Measurements from ENCODE around the gene TNS1.

TNS1 gene

DNA sequence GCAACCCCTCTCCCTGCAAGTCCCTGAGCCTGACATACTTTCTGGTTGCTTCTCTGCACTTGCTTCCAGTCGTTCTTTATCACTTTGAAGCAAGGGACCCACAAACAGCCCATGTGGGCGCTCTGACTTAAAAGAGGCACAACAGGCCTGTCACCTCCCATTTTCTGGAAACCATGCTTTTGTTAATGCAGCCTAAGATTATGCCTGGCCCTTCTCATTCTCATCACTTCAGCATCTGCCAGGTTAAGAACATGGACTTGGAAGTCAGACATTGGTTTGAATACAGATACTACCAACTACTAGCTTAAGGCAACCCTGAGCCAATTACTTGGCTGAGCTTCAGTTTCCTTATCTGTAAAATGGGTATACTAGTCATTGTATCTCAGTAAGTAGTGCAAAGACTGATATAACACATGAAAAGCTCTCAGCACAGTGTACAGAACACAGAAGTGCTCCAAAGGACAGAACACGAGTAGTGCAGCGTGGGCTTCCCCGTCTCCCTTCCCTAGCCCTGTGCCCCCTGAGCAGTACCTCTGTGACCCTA is 141.4 kb downstream of the TNS1 start:
- no peak for DNase-seq

GRCh38 chr2:217859926-217860325 is 142.9 kb downstream of the TNS1 start:
- no peak for DNase-seq

DNA sequence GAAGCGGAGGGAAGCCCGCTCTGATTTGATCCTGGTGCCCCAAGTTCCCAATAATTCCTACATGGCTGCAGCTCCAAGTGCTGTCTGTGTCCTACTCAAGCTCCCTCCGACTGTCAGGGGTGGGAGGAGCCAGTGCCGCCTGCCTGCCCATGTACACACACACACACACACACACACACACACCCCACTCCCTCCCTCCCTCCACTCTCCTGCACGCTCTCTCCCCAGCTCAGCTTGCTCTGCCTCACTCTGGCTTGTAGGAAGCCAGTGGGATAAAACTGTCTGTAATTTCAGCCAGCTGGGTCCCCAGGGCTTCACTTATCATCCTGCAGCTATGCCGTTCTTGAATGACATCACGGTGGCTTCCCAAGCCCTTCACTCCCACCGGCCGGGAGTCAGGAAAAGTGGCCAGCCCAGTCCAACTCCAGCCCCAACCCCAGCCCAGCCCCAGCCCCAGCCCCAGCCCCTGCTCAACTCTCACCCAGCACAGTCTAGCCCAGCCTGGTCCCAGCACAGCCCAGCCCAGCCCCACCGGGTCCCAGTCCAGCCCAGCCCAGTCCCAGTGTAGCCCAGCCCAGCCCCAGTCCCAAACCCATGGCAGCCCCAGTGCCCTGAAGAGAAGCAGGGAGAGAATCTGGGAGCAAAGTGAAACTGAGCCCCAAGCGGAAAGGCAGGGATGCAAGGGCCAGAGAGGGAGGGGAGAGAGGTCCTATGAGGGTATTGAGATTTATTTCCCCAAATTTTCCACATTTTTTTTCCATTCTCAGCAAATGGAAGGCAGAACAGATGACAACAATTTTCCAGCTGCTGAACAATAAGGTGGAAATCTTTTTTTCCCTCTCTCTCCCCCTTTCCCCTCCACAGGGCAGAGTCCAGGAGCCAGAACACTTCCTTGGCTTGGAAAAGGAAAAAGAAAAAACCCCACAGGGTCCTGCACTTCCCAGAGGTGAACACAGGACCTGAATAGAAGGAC is 144.0 kb downstream of the TNS1 start:
- DNase-seq, result no peak

DNA sequence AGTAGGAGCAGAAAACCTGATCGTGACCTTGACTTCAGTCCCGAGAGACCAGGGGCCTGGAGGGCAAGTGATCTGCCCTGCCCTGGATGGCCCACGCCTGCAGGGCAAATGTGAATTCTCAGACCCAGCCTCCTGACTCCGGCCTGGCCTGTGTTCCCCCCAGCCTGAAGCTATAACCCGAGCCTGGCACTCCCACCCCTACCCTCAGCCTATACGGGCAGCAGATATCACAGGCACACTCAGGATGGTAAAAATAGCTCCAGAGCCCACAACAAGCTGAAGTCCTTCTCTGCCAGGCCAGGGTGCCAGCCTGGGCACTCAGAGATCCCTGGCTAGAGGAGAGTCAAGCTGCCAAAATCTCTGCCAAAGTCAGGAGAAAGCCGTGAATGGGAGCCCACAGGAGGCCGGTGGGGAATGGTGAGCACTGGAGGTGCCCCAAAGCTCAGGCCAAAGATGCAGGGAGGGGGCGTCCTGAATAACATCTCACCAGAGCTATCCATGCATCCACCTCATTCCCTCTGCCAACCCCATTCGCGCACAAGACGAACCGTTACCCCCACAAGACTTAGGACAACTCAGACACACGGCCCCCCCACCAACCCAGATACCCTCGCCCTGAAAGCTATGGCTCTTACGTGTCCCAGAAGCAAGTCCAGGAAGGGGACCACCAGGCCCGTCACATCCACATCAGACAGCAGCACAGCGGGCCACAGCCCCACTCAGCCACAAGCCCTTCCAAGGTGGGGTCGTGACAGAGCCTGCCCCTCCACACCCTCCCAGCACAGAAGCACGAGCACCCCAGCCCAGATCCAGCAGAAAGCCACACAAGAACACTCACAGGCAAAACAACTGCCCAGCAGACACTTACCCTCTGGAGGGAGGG is 144.9 kb downstream of the TNS1 start:
- no peak for DNase-seq

DNA sequence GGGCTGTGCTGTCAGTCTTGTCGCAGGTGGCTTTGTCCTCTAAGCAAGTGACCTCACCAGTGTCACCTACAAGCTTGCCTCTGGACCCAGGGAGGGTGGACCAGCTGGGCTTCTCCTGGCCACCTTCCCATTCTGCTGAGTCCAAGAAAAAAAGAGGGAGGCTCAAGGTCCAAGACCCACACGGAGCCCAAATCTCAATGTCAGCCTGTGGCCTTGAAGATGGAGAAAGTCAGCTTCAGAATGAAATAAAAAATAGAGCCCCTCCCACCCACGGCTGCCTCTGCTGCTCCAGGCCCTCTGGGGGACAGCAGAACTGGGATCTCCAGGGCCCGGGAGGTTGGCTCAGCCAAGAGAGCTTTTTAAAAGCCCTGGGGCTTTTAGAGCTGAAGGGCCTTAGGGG is 145.9 kb downstream of the TNS1 start:
- DNase-seq, result no peak

GRCh38 chr2:217856159-217856558 is 146.6 kb downstream of the TNS1 start:
- DNase-seq, result no peak

DNA sequence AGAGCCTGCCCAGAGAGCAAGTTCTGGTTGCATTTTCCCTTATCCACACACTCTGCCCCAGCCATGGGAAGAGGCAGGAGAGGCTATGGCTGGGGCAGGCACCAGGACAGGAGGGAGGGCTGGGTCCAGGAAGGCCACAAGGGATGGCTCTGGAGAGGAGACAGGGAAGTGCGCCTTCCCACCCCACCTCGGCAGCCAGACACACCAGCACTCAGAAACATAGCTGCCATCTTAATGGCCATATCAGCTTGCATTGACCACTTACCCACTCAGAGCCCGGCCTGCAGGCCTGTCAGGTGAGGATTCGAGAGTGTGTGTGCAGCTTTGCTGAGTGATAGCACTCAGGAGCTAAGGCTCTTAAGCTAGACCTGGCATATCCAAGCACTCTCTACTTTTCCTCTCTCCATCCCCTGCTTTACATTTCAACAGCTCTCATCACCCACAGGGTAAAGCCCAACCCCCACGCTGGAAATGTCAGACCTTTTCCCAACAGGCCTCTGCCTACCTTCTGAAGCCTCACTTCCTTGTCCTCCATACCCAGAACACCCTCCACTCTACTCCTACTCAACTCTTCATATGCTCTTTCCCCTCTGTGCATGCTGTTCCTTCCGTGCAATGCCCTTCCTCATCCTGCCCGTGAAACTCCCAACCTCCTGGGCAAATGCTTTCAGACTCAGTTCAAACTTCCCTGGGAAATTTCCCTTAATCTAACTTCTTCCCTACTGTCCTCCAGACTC is 147.9 kb downstream of the TNS1 start:
- DNase-seq, result no peak

DNA sequence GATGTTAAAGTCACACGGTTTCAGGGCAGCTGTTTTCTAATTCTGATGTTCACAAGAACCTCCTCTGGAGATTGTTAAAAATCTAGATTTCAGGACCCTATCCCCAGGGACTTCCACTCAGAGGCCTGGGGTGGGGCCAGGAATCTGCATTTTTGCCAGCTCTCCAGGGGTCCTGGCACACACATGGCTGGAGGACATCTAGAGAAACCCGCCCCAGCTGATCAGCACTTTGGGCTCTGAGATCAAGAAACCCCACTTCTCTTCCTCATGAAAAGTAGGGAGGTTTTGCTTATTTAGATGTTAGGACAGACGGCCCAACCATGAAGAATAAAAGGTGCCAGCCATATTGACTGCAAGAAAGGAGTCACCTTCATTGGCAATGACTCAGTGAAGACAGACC is 148.8 kb downstream of the TNS1 start:
- no peak for DNase-seq

DNA sequence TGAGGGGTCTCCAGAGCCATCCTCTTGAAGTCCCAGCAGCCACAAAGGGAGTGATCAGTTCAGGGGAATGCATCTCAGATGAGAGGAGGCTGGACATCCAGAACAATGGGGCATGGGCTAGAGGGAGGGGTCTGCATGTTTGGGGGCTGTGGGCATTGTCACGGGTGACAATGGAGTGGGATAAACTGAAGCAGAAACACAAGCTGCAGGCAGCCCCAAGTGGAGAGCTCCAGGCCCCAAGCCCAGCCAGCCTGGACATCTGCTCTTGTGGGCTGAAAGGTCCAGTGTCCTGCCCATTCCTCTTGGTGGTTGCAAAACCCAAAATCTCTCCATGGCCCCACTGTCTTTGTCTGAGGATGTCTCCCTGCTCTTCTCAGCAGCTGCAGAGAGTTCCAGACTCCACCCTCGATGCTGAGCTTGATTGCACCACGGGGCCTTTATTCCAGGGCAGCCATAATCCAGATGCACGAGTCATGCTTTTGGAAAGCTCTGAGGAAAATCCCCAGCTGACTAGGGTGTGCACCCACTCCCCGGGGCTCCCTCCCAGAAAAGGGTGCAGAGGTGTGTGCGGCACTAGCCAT is 149.4 kb downstream of the TNS1 start:
- DNase-seq, result no peak

- no peak for DNase-seq
These were observed 150.1 kb downstream of the TNS1 start for GRCh38 chr2:217852555-217853211.

- DNase-seq, result no peak
These were observed 151.4 kb downstream of the TNS1 start for GRCh38 chr2:217851191-217852020.

DNA sequence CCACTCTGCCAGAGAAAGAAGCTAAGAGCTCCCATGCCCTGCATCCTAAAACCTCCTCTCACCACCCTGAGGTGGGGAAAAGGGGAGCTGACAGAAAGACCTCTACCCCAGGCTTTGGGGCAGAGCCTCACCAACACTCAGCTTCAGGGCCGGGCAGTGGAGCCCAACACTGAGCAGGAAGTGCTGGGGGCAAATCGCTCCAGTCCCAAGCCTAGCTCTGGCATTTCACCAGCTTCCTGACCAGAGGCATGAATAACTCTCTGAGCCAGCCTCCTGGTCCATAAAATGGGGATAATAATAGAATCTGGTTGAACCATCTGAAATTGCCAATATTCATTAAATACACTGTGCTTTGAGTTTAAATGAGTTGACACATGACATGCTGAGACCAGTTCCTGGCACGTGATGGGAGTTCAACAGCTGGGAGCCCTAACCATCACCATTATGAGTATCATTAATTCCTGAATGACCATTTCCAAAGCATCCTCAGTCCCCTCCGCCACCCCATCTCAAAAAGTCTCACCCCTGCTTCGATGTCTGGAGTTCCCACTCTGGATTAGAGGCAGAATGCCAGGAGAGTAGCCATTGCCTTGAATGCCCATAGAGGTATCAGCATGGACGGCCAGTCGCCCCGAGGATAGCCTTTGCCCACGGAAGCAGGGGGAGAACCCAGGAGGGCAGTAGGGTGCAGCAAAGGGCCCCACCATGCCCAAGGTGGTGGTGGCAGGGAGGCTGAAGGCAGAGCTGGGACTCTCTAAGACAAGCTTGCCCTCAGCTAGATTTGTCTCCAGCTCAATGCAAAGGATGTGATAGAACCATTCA is 153.4 kb downstream of the TNS1 start:
- no peak for DNase-seq

- DNase-seq, result no peak
These were observed 154.3 kb downstream of the TNS1 start for GRCh38 chr2:217848351-217848957.

GRCh38 chr2:217847552-217848350 is 155.0 kb downstream of the TNS1 start:
- no peak for DNase-seq

DNA sequence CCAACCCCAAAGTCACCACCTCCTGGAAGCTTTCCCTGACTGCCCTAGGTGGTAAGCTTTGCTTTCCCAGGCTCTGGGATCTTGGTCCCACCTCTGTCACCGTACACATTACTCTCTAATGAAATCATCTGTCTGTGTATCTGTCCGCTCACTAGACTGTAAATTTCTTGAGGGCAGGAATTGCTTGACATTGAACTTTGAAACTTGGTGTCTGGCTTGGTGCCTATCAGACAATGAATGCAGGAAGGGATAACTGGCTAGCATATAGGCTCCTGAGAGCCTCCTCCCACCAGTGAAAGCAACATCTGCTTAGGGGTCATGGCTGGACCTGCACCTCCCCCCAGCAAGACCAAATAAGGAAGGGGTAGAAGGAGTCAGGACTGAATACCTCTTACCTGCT is 155.7 kb downstream of the TNS1 start:
- no peak for DNase-seq

DNA sequence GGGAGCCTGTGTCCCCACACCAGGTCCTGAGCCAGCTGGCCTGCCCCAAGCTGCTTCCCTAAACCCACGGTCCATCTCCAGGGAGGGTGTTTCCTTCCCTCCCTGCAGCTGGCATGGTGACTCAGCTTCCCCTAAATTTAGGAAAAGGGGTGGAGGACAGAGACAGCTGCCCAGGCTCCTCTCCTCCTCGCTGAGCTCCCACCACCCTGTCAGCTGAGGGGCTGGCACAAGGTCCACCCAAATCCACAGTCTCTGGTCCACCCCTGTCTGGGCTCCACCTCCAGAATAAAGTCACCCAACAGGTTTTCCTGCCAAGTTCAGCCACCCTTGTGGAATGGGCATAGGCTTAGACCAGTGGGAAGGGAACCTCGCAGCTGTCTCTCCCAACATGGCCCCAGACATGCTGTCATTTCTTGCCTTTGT is 156.5 kb downstream of the TNS1 start:
- no peak for DNase-seq

- no peak for DNase-seq
These were observed 157.5 kb downstream of the TNS1 start for GRCh38 chr2:217845301-217845700.

GRCh38 chr2:217844696-217845095 is 158.1 kb downstream of the TNS1 start:
- no peak for DNase-seq

- no peak for DNase-seq
These were observed 159.5 kb downstream of the TNS1 start for GRCh38 chr2:217843324-217843723.
